Neural progenitor cell (in vitro differentiated cells): Measurements from ENCODE around the gene PRRX2. TPM values are rescaled to one million over a fixed set of nuclear protein-coding genes. Genes with fewer than 3 reads are reported as not detected.

Experiments
- DNase-seq: peaks from one replicate; pipeline ENCODE4 v3.0.0-alpha.2; 2016; ENCODE audit warnings: low spot score
- H2AFZ ChIP-seq: fragments of 200-600 bp; sonication (generic); replicated peaks from 2 replicates; pipeline ENCODE4 v1.6.1; 2016; ENCODE audit warnings: antibody characterized with exemption
- H3F3A ChIP-seq: fragments of 200-600 bp; sonication (generic); 2 replicates; pipeline ENCODE4 v1.6.1; 2016; ENCODE audit warnings: antibody characterized with exemption, low read depth
- H3K27ac ChIP-seq: fragments of 200-600 bp; sonication (generic); 2 replicates; pipeline ENCODE4 v1.5.1; 2016; ENCODE audit warnings: mild to moderate bottlenecking
- H3K27me3 ChIP-seq: fragments of 200-600 bp; sonication (generic); 2 replicates; pipeline ENCODE4 v1.6.1; 2016; ENCODE audit warnings: mild to moderate bottlenecking, moderate library complexity
- H3K36me3 ChIP-seq: fragments of 200-600 bp; sonication (generic); 2 replicates; pipeline ENCODE4 v1.5.1; 2016
- H3K4me1 ChIP-seq: fragments of 200-600 bp; sonication (generic); 2 replicates; pipeline ENCODE4 v1.6.1; 2016; ENCODE audit warnings: mixed run types
- H3K4me2 ChIP-seq: fragments of 200-600 bp; sonication (generic); 2 replicates; pipeline ENCODE4 v1.6.1; 2016
- H3K4me3 ChIP-seq: fragments of 200-600 bp; sonication (generic); 2 replicates; pipeline ENCODE4 v1.5.1; 2016
- H3K79me2 ChIP-seq: fragments of 200-600 bp; sonication (generic); 2 replicates; pipeline ENCODE4 v1.6.1; 2016; ENCODE audit warnings: low read depth
- H3K9ac ChIP-seq: fragments of 200-600 bp; sonication (generic); 2 replicates; pipeline ENCODE4 v1.6.1; 2016
- H3K9me3 ChIP-seq: fragments of 200-600 bp; sonication (generic); 2 replicates; pipeline ENCODE4 v1.5.1; 2016; ENCODE audit warnings: low read depth
- H4K20me1 ChIP-seq: fragments of 200-600 bp; sonication (generic); 2 replicates; pipeline ENCODE4 v1.6.1; 2016; ENCODE audit warnings: low read depth
- H3K27ac Mint-ChIP-seq: 3 replicates; pipeline ENCODE4 v1.8.0; 2021; ENCODE audit warnings: mixed read lengths
- H3K27me3 Mint-ChIP-seq: 2 replicates; pipeline ENCODE4 v1.8.0; 2022; ENCODE audit warnings: low read depth, mild to moderate bottlenecking, inconsistent platforms, moderate library complexity, mixed read lengths; ENCODE audit not compliant: insufficient read depth
- H3K36me3 Mint-ChIP-seq: 3 replicates; pipeline ENCODE4 v1.8.0; 2021; ENCODE audit warnings: mixed read lengths
- H3K4me1 Mint-ChIP-seq: 3 replicates; pipeline ENCODE4 v1.8.0; 2021; ENCODE audit warnings: mixed read lengths
- H3K4me3 Mint-ChIP-seq: 3 replicates; pipeline ENCODE4 v1.8.0; 2021; ENCODE audit warnings: mild to moderate bottlenecking, moderate library complexity, mixed read lengths
- H3K9me3 Mint-ChIP-seq: 3 replicates; pipeline ENCODE4 v1.8.0; 2020; ENCODE audit warnings: mixed read lengths
- EZH2 ChIP-seq: fragments of 200-600 bp; sonication (generic); IDR thresholded peaks from 2 replicates; pipeline ENCODE4 v1.6.1; 2017; ENCODE audit warnings: antibody characterized with exemption, mild to moderate bottlenecking, moderate library complexity
- EZH2phosphoT487 ChIP-seq: fragments of 200-600 bp; sonication (generic); IDR thresholded peaks from 2 replicates; pipeline ENCODE4 v1.6.1; 2017; ENCODE audit warnings: antibody characterized with exemption
- total RNA-seq: library from RNA; depleted of rRNA; stranded (reverse); fragments of >200 nt; gene quantifications from 2 replicates; pipeline ENCODE4 v1.2.3, GENCODE V29; 2015; ENCODE audit warnings: low replicate concordance
- TF ChIP-seq, protein P1 (sequence below): fragments of 200-600 bp; sonication (generic); IDR thresholded peaks from 2 replicates; pipeline ENCODE4 v1.5.1; 2017; ENCODE audit warnings: antibody characterized with exemption, mild to moderate bottlenecking

Gene PRRX2
- total RNA-seq, 1 donor from 2014 or later = 1.5 TPM

- DNase-seq = no peak
- no peaks in the 10 kb centered on the region for H3K36me3 Mint-ChIP-seq
- peaks cover 23% of the 10 kb centered on the region for H3K4me1 Mint-ChIP-seq
- H3K9me3 ChIP-seq = no peaks in the 10 kb centered on the region
- H4K20me1 ChIP-seq = no peaks in the 10 kb centered on the region
- no peaks in the 10 kb centered on the region for H3F3A ChIP-seq
- TF ChIP-seq, protein P1, sequence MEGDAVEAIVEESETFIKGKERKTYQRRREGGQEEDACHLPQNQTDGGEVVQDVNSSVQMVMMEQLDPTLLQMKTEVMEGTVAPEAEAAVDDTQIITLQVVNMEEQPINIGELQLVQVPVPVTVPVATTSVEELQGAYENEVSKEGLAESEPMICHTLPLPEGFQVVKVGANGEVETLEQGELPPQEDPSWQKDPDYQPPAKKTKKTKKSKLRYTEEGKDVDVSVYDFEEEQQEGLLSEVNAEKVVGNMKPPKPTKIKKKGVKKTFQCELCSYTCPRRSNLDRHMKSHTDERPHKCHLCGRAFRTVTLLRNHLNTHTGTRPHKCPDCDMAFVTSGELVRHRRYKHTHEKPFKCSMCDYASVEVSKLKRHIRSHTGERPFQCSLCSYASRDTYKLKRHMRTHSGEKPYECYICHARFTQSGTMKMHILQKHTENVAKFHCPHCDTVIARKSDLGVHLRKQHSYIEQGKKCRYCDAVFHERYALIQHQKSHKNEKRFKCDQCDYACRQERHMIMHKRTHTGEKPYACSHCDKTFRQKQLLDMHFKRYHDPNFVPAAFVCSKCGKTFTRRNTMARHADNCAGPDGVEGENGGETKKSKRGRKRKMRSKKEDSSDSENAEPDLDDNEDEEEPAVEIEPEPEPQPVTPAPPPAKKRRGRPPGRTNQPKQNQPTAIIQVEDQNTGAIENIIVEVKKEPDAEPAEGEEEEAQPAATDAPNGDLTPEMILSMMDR = no peak
- TF ChIP-seq EZH2 (no peak), EZH2phosphoT487 (no peak)
- H3K36me3 ChIP-seq = no peaks in the 10 kb centered on the region
- H3K4me3 Mint-ChIP-seq = no peak overlapping the region
- no peak overlapping the region for H3K27ac Mint-ChIP-seq
- H2AFZ ChIP-seq = no peak overlapping the region
- no peak overlapping the region for H3K27ac ChIP-seq
- no peaks in the 10 kb centered on the region for H3K9me3 Mint-ChIP-seq
- H3K4me2 ChIP-seq = no peak overlapping the region
- no peaks in the 10 kb centered on the region for H3K27me3 ChIP-seq
- H3K79me2 ChIP-seq = no peaks in the 10 kb centered on the region
- H3K4me3 ChIP-seq = no peak overlapping the region
- H3K27me3 Mint-ChIP-seq = peaks cover 10% of the 10 kb centered on the region
- peaks cover 17% of the 10 kb centered on the region for H3K4me1 ChIP-seq
- H3K9ac ChIP-seq = no peak overlapping the region
Measured at GRCh38 chr9:129749575-129749974, 84.1 kb downstream of the PRRX2 start.

GRCh38 chr9:129750013-129750638, 84.7 kb downstream of the PRRX2 start:
- Mint-ChIP-seq H3K4me3 (no peak overlapping the region), H3K27ac (peak overlapping the region; percentile 37), H3K9me3 (no peaks in the 10 kb centered on the region), H3K4me1 (peaks cover 23% of the 10 kb centered on the region), H3K27me3 (peaks cover 7% of the 10 kb centered on the region), H3K36me3 (no peaks in the 10 kb centered on the region)
- DNase-seq = no peak
- Histone ChIP-seq H3K4me3 (no peak overlapping the region), H3K27ac (no peak overlapping the region), H3K36me3 (no peaks in the 10 kb centered on the region), H2AFZ (no peak overlapping the region), H3F3A (no peaks in the 10 kb centered on the region), H3K27me3 (no peaks in the 10 kb centered on the region), H3K9me3 (no peaks in the 10 kb centered on the region), H3K9ac (no peak overlapping the region), H3K79me2 (no peaks in the 10 kb centered on the region), H3K4me2 (no peak overlapping the region), H4K20me1 (no peaks in the 10 kb centered on the region), H3K4me1 (peaks cover 17% of the 10 kb centered on the region)
- TF ChIP-seq, protein P1 = no peak
- TF ChIP-seq EZH2phosphoT487 (no peak), EZH2 (no peak)

DNA sequence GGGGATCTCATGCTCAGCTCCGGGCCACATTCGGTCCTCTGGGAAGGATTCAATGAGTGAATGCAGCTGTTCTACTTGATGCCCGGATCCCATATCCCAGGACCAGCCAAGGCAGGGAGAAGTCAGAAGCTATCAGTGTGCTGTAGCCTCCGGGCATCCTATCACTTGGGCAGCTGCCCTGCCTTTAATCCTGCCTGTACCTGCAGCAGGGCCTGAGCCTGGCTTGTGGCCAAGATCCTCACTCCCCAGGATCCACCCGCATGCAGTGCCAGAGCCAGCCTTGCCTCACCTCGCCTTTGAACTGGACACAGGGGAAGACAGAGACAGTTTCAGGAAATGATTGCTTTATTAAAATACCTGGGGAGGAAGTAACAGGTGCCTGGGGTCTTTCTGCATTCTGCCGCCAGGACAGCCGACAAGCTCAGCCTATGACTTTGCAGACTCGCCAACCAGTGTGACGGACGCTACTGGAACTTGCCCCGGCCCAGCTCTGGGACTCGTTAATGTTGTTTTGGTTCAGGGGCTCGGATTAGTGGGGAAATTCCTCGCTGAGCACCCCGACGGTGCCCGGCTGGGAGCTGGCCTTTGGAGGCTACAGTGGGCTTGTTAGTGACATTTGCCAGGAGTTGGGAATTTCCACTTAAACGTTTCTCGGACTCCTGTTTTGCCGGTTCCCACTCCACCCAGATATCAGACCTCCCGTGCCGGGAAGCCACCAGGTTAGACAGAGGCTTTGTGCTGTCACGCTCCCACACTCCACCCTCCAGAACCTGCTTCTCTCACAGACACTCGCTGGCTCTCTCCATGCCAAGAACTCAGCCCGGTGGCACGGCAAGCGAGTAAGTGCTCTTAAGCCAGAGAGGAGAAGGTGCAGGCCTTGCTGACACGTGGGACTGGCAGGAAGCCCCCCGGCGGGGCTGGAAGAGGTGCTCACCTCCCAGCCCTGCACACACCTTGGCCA, 86.7 kb downstream of the PRRX2 start:
- H3K4me2 ChIP-seq = peak overlapping the region; percentile 39
- DNase-seq = no peak
- peaks cover 17% of the 10 kb centered on the region for H3K4me1 ChIP-seq
- Mint-ChIP-seq H3K36me3 (no peaks in the 10 kb centered on the region), H3K4me1 (peaks cover 23% of the 10 kb centered on the region), H3K27ac (peak overlapping the region; percentile 42), H3K27me3 (peaks cover 6% of the 10 kb centered on the region), H3K9me3 (no peaks in the 10 kb centered on the region), H3K4me3 (peak overlapping the region; percentile 58)
- peak overlapping the region; percentile 16 for H3K4me3 ChIP-seq
- H3F3A ChIP-seq = no peaks in the 10 kb centered on the region
- H3K9me3 ChIP-seq = no peaks in the 10 kb centered on the region
- no peaks in the 10 kb centered on the region for H3K36me3 ChIP-seq
- H4K20me1 ChIP-seq = no peaks in the 10 kb centered on the region
- TF ChIP-seq EZH2phosphoT487 (no peak), EZH2 (no peak)
- TF ChIP-seq, protein P1 = no peak
- peak overlapping the region; percentile 87 for H2AFZ ChIP-seq
- no peaks in the 10 kb centered on the region for H3K79me2 ChIP-seq
- no peak overlapping the region for H3K9ac ChIP-seq
- no peak overlapping the region for H3K27ac ChIP-seq
- H3K27me3 ChIP-seq = no peaks in the 10 kb centered on the region
